Suprapubic skin (tissue), 4 donors: ENCODE results near the gene F2RL1.

Experiments used
- CTCF ChIP-seq, 2 donors: fragments of 200-600 bp in 1 of 2; fragments of 450-650 bp in 1 of 2; sonication (generic) in 1 of 2; IDR thresholded peaks; one replicate each; pipeline ENCODE4 v1.5.1; 2016 to 2019; ENCODE audit warnings: antibody characterized with exemption in 2 of 2, mild to moderate bottlenecking in 1 of 2, moderate library complexity in 1 of 2
- POLR2A ChIP-seq, 2 donors: fragments of 450-650 bp; IDR thresholded peaks; one replicate each; pipeline ENCODE4 v1.6.1; 2017; ENCODE audit warnings: antibody characterized with exemption in 2 of 2, mild to moderate bottlenecking in 2 of 2, moderate library complexity in 2 of 2
- POLR2AphosphoS5 ChIP-seq, 3 donors: sonication (generic); formaldehyde crosslinking; IDR thresholded peaks; one replicate each; pipeline ENCODE4 v1.6.1; 2017; ENCODE audit warnings: antibody characterized with exemption in 3 of 3

- TF ChIP-seq POLR2AphosphoS5 (IDR thresholded peaks at IDR 0.05) (no peak), CTCF (IDR thresholded peaks at IDR 0.05) (no peak), POLR2A (IDR thresholded peaks at IDR 0.05) (no peak)
Observed at GRCh38 chr5:76820526-76820890, 1.7 kb downstream of the F2RL1 start.
